HCEC 1CT (cell line): ENCODE data around the gene ADGRG1.
"Not testable (repeated sequence)": the region's sequence is repeated elsewhere in the genome, so short reads cannot be mapped to it uniquely, and the experiment has no call there.

Experiments used
- DNase-seq: peaks from one replicate; pipeline ENCODE4 v3.0.0-alpha.2; 2017

Gene ADGRG1

GRCh38 chr16:57704011-57704904 is 75.8 kb downstream of the ADGRG1 start:
- DNase-seq, result no peak

GRCh38 chr16:57704905-57705852 is 76.7 kb downstream of the ADGRG1 start:
- DNase-seq, result no peak

- no peak for DNase-seq
These were observed 78.3 kb downstream of the ADGRG1 start for GRCh38 chr16:57706717-57707116.

- DNase-seq, result no peak
These were observed 78.9 kb downstream of the ADGRG1 start for GRCh38 chr16:57707331-57707730.

- DNase-seq, result no peak
These were observed 79.7 kb downstream of the ADGRG1 start for GRCh38 chr16:57708168-57708567.

GRCh38 chr16:57709663-57710062 is 81.2 kb downstream of the ADGRG1 start:
- DNase-seq, result no peak

- DNase-seq, result no peak
These were observed 82.9 kb downstream of the ADGRG1 start for GRCh38 chr16:57711346-57711745.

- no peak for DNase-seq
These were observed 83.6 kb downstream of the ADGRG1 start for GRCh38 chr16:57711993-57712392.

- not testable (repeated sequence) for DNase-seq
These were observed 84.1 kb downstream of the ADGRG1 start for GRCh38 chr16:57712569-57712968.

GRCh38 chr16:57713596-57713995 is 85.2 kb downstream of the ADGRG1 start:
- DNase-seq, result no peak

- no peak for DNase-seq
These were observed 85.6 kb downstream of the ADGRG1 start for GRCh38 chr16:57714047-57714446.
